GM19463 (cell line): ENCODE data around the gene C1orf35.
"Not testable (repeated sequence)": the region's sequence is repeated elsewhere in the genome, so short reads cannot be mapped to it uniquely, and the experiment has no call there.

ENCODE experiments used
- ATAC-seq: cut with Tn5 transposase; IDR thresholded peaks from one replicate; pipeline ENCODE4 v1.9.1; 2021; ENCODE audit warnings: mild to moderate bottlenecking, moderate library complexity; ENCODE audit not compliant: unreplicated experiment

C1orf35 gene

DNA sequence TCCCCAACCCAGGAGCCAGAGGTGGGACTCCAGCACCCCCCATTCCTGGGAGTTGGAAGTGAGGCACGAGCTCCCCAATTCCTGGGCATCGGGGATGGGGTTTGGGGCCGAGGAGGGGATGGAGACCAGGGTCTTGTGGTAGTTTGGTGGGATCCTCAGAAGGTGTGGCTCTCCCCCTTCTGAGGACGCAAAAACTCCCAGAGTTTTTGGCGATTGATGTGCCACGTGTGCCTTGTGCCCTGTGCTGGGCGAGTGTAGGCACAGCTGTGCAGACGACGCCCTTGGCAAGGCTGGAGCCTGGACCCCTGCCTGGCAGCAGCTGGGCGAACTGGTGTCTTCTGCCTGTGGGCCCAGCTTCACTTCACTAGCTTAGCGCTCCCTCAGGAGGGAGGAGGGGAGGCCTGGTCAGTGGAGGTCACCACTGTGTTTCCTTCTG is 39.6 kb upstream of the C1orf35 start:
- ATAC-seq, result no peak

DNA sequence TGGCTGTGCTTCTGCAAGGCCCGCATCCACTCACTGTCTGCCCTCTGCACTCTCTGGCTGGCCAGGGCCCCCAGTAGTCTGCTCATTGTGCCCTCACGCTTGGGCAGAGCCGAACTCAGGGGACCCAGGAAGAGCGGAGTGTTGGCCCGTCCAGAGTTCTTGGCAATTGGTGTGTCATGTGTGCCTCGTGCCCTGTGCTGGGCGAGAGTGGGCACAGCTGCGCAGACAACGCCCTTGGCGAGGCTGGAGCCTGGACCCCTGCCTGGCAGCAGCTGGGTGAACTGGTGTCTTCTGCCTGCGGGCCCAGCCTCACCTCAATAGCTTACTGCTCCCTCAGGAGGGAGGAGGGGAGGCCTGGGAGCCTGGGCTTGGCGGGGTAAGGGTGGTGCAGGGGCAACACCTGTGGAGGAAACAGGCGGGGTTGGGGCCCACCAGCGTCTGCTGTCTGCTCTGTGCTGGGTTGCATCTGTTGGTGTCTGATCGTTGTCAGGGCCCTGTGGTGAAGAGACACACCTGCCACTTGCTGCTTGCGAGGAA is 39.1 kb upstream of the C1orf35 start:
- ATAC-seq, result no peak

DNA sequence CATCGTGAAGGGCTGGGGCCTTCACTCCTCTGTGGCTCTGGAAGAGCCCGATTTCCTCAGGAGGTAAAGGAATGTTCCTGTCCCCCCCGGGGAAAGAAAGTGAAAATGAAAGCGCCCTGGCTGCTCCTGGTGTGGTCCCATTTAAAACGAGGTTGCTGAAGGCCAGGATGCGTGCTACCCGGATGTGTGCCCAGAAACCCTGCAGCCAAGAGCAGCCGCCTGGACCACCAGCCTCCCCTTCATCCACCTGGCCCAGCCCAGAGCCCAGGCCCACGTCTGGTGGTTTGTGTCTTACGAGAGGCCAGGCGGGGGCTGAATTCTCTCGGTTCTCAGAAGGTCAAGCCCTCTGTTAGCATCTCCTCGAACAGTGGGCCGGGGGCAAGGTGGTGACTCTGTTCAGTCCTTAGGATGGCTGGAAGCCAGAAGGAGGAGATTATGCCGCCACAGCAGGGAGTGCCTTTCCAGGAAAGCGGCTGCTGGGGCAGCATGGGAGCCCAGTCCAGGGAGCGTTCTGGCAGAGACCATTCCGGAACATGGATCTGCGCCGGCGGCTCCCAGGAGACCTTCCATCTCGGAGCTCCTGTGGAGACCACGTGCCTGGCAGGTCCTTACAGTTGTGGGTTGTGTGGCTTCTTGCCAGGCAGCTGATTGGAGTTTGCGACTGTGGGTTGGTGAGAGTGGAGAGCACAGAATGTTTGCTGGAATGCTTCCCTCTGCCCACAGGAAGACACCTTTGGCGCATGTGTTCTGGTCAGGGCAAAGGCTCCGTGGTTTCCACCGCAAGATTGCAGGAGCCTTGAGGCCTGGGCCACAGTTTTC is 38.3 kb upstream of the C1orf35 start:
- ATAC-seq, result no peak

DNA sequence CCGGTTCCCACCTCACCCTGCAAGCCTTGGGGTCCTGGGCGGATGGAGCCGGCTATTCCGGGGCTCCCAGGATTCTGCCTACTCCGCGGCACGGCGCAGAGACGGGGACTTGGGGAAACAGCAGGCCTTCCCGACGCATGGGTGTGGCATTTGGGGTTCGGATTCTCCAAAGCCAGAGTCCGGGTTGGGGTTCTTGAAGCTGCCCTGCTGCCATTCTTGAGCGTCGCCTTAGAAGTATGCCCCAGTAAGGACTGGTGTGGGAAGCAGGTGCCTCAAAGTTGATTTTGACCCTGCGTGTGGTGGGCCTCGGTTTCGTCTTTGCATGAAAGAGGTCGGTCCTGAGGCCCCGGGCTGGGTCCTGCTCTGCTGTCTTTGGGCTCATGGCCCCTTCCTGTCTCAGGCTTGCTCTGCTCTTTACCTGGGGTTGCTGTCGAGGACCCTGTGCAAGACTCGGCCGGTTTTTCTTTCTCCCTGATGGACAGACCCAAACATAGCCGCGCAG is 37.6 kb upstream of the C1orf35 start:
- no peak for ATAC-seq

DNA sequence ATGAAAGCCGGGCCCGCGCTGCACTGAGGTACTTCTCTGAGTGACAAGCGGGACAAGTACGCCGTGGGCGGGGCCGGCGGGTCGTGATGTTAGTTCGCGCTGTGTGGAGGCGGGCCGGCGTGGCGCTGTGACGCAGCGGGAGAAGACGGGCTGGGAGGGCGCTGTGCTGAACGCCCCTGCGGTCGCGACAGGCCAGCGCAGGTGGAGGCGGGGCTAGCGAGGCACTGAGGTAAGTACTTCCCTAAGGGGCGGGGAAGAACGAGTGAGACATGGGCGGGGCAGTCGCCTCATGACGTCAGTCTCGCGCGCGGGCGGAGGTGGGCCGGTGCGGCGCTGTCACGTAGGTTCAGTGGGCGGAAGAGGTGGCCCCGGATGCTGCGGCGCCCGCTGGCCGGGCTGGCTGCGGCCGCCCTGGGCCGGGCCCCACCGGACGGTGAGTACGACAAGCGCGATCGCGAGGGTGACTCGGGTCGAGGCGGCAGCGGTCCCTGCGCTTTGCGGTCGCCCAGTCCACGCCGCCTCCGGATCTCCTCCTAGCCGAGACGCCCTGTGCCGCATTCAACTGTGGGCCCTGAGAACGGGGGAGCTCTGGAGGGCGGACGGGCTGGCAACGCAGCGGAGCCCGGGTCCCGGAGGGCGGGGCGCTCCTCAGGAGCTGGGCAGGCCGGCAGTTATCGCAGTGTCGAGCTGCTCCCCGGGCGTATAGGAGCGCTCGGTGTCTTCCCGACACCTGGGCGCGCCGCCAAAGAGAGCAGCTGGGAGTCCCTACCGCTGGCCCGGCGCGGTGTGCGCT is 37.0 kb upstream of the C1orf35 start, which contains the start of gene GUK1:
TSS of gene GUK1 (plus strand) at position 349 of the 793 bp plus-strand sequence. CDS start at position 373, 24 bp downstream.
- peak; percentile 88 for ATAC-seq

DNA sequence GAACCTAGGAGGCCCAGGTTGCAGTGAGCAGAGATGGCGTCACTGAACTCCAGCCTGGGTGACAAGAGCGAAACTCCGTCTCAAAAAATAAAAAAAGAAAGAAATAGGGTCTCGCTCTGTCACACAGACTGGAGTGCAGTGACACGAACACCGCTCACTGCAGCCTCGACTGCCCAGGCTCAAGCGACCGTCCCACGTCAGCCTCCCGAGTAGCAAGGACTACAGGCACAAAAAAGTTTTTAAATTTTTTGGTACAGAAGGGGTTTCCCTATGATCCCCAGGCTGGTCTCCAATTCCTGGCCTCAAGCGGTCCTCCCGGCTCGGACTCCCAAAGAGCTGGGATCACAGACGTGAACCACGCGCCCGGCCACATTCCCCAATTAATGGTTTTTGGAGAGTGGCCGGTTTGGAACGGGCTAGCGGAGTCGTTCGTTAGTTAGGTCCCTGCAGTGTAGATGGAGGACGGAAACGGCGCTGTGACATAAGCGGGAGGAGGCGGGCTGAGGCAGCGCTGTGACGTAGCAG is 36.3 kb upstream of the C1orf35 start:
- no peak for ATAC-seq

DNA sequence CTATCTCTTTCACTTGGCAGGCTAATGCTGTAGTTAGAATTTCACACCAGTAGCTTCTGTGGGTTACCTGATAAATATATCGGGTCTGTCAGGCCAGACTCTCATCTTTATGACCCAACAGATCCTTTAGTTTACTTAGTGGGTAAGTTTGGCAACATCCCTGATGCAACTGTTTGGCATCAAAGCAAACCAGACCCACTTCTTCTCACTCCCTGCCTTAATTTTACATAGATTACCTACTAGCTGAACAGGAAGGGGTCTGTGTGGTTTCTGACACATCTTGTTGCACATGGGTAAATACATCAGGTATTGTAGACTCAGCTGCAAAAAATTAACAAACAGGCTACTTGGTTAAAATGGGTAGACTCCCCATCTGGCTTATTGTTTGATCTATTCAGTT is 33.8 kb upstream of the C1orf35 start:
- ATAC-seq, result no peak

DNA sequence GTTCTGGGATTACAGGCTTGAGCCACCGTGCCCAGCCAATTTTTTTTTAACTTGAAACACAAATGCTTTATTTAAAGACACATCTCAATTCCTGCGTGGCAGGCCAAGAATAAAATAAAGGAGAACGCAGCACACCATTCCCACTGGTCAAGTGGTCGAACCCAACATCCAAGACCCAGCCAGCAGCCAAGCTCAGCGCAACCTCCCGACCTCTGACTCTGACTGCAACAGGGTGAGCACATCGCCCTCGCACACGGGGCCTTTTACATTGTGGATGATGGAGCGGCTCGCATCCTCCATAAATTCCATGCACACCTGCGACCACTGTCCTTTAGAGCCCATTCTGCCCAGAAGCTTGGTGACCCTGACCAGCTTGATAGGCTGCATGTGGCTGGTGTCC is 31.5 kb upstream of the C1orf35 start:
- no peak for ATAC-seq

DNA sequence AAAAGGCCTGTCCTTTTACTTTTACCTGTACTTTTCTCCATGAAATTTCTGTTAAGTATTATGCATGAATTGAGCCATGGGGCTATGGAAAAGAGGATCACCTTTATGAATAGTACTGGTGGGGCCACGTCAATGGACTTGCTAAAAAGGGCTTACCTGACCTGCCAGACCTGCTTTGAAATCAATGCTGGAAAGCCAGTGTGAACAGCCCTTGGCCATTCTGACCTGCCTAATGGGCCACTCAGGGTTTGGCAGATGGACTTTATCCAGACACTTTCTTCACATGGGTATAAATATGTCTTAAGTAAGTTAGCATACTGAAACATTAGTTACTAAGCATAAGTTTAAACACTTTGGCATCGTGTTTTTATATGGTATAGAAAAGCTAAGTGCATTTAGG is 28.6 kb upstream of the C1orf35 start:
- ATAC-seq, result no peak

DNA sequence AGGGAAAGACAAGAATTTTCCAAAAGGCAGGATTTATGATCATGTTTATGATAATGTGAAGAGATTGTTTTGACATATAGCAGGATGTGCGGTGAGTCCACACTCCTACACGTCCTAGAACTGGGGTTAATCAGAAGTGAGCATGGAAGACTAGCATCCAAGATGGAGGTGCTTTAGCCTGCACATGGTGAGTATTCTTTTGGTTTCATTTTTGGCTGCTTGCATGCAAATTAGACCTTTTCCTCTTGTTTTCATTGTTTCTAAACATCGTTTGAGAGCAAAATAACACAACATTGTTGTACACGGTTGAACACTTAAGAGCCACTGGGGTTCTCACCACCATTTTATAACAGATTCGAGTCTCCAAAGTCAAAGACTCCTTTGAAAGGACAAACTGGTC is 22.1 kb upstream of the C1orf35 start:
- ATAC-seq, result no peak

DNA sequence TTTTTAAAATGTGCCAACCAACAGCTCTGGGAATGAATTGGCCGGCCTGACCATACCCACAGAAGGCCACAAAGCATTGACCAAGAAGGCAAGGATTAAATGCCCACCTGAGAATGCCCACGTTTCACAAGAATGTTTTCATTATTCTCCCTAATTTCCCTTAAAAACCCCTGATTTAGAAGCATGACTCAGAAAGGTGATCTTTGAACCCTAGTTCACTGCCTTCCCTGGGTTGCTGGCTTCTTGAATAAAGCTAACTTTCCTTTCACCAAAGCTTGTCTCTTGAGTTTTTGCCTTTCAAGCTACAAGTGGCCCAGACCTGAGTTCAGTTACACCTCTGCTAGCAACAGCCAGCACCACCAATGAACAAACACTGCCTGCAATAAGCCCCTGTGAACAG is 20.4 kb upstream of the C1orf35 start:
- no peak for ATAC-seq

DNA sequence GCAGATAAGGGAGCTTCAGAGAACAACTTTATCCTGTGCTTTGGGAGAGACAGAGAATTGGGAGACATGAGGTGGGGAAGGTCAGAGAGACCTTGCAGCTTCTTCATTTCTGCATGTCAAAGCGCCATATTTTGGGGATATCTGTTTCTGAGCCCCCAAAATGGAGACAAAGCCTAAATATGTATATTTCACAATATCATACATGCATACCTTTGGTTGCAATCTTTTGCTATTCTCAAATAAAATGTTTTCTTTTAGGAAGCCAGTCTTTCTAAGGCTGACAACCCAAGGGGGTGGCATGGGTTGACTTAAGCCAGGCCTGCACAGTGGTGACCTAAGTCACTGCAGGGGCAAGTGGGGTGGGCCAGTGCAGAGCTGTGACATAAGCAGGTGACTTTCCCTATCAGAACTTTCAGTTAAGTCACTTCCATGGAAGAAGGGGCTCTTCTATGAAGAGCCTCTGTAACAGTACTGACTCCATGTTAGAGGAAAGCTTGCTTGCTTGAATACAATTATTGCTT is 19.9 kb upstream of the C1orf35 start:
- ATAC-seq, result no peak

DNA sequence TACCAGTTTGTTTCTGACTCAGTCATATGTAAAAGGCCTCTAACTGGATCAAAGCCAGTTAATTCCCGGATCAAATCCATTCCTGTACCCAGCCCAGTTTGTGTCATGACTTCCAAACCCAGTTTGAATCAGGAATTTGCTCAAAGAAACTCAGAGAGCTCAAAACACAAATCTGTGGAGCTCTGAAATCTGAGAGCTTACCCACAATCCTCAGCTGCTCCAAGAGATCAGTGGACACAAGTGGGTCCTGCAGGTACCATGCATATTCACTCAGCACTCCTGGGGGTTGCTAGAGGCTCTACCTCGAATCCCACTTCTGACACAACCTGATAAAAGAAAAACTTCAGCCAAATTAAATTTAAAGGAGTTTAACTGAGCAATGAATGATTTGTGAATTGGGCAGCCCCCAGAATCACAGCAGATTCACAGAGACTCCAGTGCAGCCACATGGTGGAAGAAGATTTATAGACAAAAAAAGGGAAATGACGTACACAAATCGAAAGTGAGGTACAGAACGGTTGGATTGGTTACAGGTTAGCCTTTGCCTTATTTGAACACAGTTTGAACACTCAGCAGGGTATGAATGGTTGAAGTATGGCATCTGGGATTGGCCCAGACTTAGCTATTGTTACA is 17.8 kb upstream of the C1orf35 start:
- no peak for ATAC-seq

DNA sequence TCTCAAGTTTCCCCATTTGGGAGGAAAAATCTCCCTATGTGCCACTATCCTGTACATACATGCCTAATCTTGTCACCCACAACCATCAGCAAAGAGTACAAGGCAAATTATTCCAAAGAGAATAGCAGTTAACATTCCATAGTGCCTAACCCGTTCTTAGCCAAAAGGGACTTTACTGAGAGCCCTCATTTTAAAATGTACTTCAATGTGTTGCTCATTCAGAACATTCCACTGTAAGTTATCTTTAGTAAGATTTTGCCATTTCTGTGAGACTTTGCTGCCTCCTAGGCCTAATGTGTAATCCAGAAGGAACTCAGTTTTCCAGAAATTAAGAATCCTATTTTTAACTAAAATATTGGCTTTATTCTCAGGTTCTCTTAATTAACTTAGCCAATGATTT is 17.2 kb upstream of the C1orf35 start:
- ATAC-seq, result no peak

DNA sequence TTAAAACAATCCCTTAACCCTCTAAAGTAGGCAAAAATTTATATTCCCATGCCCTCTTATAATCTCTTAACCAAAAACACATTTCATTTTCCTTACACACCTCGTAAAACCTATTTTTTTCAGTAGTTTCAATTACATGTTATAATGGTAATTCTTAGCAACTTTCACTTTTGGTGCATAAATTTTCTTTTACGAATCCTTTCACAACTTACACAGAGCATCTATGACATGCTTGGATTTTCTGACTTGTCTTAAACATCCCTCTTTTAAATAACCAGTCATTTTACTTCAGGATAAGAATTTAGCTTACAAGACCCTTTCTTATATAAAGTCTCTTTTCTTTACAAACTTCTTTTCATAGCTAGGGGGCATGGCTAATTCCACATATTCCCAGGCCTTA is 14.9 kb upstream of the C1orf35 start:
- ATAC-seq, result no peak

DNA sequence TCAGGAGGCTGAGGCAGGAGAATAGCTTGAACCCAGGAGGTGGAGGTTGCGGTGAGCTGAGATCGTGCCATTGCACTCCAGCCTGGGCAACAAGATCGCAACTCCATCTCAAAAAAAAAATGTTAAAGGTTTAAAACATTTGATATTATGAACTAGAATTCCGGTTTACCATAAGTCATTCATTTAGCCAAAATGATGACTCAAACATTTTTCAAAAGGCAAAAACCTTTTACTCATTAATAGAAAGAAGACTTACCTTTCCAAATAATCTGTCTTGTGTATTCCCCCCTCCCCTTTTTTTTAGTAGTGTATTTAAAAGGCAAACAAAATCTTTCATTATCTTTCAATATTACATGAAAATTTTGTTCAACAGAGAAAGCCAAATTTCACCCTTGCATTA is 14.2 kb upstream of the C1orf35 start:
- no peak for ATAC-seq

DNA sequence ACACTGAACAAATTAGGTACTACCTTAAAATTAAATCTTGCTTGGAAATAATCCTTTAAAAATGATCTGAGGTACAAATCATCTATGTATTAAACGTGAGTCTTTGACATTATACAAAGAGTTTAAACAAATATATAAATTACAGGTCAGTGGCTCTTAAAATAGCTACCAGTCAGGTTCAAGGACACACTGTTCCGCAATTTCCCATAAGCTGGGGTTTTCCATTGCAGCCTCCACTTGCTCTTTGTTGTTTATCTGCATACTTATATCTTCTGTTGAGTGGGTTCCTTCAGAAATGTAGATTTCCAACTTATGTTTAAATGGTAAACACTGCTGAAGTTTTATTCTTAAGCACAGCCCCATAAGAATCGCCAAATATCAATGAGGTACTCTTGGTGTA is 11.7 kb upstream of the C1orf35 start:
- no peak for ATAC-seq

DNA sequence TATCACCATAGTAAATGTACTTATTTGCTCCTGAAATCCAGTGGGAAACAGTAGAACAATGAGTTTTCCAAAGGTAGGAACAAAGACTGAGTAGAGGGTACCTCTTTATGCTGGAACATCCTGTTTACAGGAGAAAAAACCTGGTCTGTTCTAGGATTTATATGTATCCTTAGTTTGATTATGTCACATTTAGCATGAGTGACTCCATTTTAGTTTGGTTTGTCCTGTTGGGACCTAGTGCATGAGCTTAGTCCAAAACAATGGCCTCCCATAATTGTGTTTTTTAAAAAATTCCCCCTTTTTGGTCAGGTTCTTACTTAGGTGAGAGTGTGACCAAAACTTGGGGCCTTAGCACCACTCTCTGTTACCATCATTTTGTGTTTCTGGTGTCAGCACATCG is 9.5 kb upstream of the C1orf35 start:
- no peak for ATAC-seq

DNA sequence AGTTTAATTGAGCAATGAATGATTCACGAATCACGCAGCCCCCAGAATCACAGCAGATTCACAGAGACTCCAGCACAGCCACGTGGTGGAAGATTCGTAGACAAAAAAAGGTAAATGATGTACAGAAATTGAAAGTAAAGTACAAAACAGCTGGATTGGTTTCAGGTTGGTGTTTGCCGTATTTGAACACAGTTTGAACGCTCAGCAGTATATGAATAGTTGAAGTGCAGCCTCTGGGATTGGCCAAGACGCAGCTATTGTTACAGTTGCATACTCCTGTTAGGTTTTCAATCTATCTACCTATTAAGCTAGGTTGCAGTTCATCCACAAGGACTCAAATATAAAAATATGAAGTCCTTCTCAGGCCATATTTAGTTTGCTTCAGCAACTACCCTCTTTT is 9.0 kb upstream of the C1orf35 start:
- ATAC-seq, result no peak

DNA sequence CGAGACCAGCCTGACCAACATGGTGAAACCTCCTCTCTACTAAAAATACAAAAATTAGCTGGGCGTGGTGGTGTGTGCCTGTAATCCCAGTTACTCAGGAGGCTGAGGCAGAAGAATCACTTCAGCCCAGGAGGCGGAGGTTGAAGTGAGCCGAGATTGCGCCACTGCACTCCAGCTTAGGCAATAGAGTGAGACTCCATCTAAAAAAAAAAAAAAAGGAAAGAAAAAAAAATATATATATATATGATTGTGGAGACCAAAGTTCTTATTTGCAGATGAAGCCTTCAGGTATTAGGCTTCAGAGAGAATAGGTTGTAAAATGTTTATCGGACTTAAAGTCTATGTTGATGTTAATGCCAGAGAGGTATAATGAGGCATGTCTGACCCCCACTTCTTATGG is 8.2 kb upstream of the C1orf35 start:
- not testable (repeated sequence) for ATAC-seq

DNA sequence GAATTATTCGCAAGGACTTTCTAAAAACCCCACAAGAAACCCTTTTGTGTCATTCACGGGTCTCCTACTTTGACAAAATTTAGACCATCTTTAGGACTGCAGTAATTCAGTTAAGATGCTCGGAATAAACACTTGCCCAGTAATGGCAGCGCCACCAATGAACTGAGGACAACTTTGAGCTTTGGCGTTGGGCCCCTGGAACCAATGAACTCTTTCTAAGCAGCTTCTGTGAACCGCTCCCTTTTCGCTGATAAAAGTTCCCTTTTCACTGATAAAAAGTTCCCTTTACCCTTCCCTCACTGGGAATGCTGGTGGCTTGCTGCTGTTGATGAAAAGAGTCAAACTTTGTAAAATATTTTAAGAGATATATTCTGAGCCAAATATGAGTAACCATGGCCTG is 7.4 kb upstream of the C1orf35 start:
- ATAC-seq, result no peak
